Measurements from ENCODE around the gene UBQLN1.
"Not testable (repeated sequence)": the region's sequence is repeated elsewhere in the genome, so short reads cannot be mapped to it uniquely, and the experiment has no call there.

UBQLN1 gene

GRCh38 chr9:83629433-83630104 lies 78.2 kb downstream of the UBQLN1 start:
- no peak for DNase-seq

- DNase-seq: no peak
Observed at GRCh38 chr9:83628540-83628939, 79.2 kb downstream of the UBQLN1 start.

GRCh38 chr9:83625178-83625577 lies 82.6 kb downstream of the UBQLN1 start:
- DNase-seq: peak; percentile 49

GRCh38 chr9:83623679-83624076 lies 84.1 kb downstream of the UBQLN1 start:
- peak; percentile 90 for DNase-seq

GRCh38 chr9:83622939-83623678 lies 84.6 kb downstream of the UBQLN1 start, which contains the start of gene IDNK:
Gene IDNK, plus strand, starts transcription at chr9:83623143. Its CDS starts 29 bp downstream, at chr9:83623172.
- DNase-seq: peak; percentile 83

GRCh38 chr9:83622433-83622938 lies 85.3 kb downstream of the UBQLN1 start:
- no peak for DNase-seq

- peak; percentile 76 for DNase-seq
Observed at GRCh38 chr9:83620841-83621636, 86.7 kb downstream of the UBQLN1 start.

- DNase-seq: no peak
Observed at GRCh38 chr9:83617299-83617698, 90.5 kb downstream of the UBQLN1 start.

- not testable (repeated sequence) for DNase-seq
Observed at GRCh38 chr9:83613298-83613697, 94.5 kb downstream of the UBQLN1 start.

Measured in OCI-M1 (cell line).